Parathyroid adenoma (tissue), 2 donors: ENCODE measurements around the gene HAVCR1.
"Not testable (repeated sequence)": the region's sequence is repeated elsewhere in the genome, so short reads cannot be mapped to it uniquely, and the experiment has no call there.

ENCODE experiments used
- H2AFZ ChIP-seq: fragments of 300-600 bp; sonication (generic); one replicate; pipeline ENCODE4 v1.7.0; 2017; ENCODE audit warnings: antibody characterized with exemption, mild to moderate bottlenecking
- H3K27ac ChIP-seq: fragments of 300-600 bp; sonication (generic); one replicate; pipeline ENCODE4 v1.7.0; 2017
- H3K27me3 ChIP-seq: fragments of 300-600 bp; sonication (generic); one replicate; pipeline ENCODE4 v1.7.0; 2017; ENCODE audit warnings: low read length; ENCODE audit not compliant: control insufficient read depth, insufficient read depth
- H3K36me3 ChIP-seq: fragments of 300-600 bp; sonication (generic); one replicate; pipeline ENCODE4 v1.7.0; 2017; ENCODE audit warnings: low read length; ENCODE audit not compliant: control insufficient read depth, insufficient read depth
- H3K4me1 ChIP-seq: fragments of 300-600 bp; sonication (generic); one replicate; pipeline ENCODE4 v1.7.0; 2017; ENCODE audit warnings: control low read depth
- H3K4me2 ChIP-seq: fragments of 300-600 bp; sonication (generic); one replicate; pipeline ENCODE4 v1.7.0; 2017; ENCODE audit warnings: low read length
- H3K4me3 ChIP-seq: fragments of 300-600 bp; sonication (generic); one replicate; pipeline ENCODE4 v1.7.0; 2017; ENCODE audit warnings: low read depth, low read length
- H3K79me2 ChIP-seq: fragments of 300-600 bp; sonication (generic); one replicate; pipeline ENCODE4 v1.7.0; 2017; ENCODE audit warnings: control low read depth
- H3K9ac ChIP-seq: fragments of 300-600 bp; sonication (generic); one replicate; pipeline ENCODE4 v1.7.0; 2017; ENCODE audit warnings: mild to moderate bottlenecking
- H3K9me3 ChIP-seq: fragments of 300-600 bp; sonication (generic); one replicate; pipeline ENCODE4 v1.7.0; 2017; ENCODE audit warnings: low read length; ENCODE audit not compliant: control insufficient read depth
- CTCF ChIP-seq: fragments of 300-600 bp; sonication (generic); IDR thresholded peaks from one replicate; pipeline ENCODE4 v1.7.0; 2017; ENCODE audit warnings: antibody characterized with exemption, mild to moderate bottlenecking
- donor health status: primary hyperparathyroidism.

The HAVCR1 gene

DNA sequence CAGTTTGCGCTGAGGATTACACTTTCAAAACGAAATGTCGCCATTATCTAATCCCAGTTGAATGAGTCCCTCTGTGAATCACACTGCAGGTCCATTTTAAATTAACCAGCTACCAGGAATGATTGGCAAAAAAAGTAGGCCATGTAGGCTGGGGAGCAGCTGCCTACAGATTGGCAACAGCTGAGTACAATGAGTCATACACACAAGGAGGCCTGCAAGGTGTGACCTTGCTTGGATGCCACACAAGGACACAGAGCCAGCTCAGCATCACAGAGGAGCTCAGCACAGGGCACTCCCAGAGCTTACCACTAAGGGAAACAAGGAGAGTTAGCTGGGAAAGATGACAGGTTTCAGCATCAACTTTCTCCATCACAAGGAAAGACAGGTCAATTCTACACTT is 12.9 kb downstream of the HAVCR1 start:
- Histone ChIP-seq H3K4me1 (no peaks in the 10 kb centered on the region), H3K79me2 (no peaks in the 10 kb centered on the region), H3K4me2 (no peak overlapping the region), H2AFZ (no peak overlapping the region), H3K4me3 (no peak overlapping the region), H3K9me3 (no peaks in the 10 kb centered on the region), H3K9ac (no peak overlapping the region), H3K27ac (no peak overlapping the region), H3K27me3 (no peaks in the 10 kb centered on the region), H3K36me3 (no peaks in the 10 kb centered on the region)
- no peak for TF ChIP-seq CTCF

- Histone ChIP-seq H3K4me2 (no peak overlapping the region), H3K36me3 (no peaks in the 10 kb centered on the region), H3K79me2 (no peaks in the 10 kb centered on the region), H3K4me1 (no peaks in the 10 kb centered on the region), H2AFZ (no peak overlapping the region), H3K27me3 (no peaks in the 10 kb centered on the region), H3K4me3 (no peak overlapping the region), H3K27ac (no peak overlapping the region), H3K9ac (no peak overlapping the region), H3K9me3 (no peaks in the 10 kb centered on the region)
- TF ChIP-seq CTCF = no peak
These were observed 13.3 kb downstream of the HAVCR1 start for GRCh38 chr5:157045601-157046000.

DNA sequence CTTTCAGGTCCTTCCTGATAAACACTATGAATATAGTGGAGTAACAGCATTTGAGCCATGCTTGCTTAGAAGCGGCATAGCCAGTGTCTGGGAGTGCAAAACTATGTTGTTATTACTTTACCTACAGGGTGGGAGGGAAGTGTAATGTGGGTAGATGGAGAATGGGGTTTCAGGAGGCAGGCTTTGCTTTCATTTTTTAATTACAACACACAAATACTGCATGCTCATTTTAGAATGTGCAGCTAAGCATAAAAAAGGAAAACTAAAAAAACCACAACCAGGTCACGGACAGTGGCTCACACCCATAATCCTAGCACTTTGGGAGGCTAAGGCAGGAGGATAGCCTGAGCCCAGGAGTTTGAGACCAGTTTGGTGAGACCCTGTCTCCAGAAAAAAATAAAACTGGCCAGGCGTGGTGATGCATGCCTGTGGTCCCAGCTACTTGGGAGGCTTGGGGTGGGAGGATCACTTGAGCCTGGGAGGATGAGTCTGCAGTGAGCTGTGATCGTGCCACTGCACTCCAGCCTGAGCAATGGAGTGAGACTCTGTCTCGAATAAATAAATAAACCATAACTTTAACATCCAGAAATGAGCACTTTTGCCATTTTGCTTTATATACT is 20.2 kb downstream of the HAVCR1 start:
- H3K27ac ChIP-seq = no peak overlapping the region
- TF ChIP-seq CTCF = no peak
- H2AFZ ChIP-seq = no peak overlapping the region
- H3K4me2 ChIP-seq = no peak overlapping the region
- H3K36me3 ChIP-seq = no peaks in the 10 kb centered on the region
- no peaks in the 10 kb centered on the region for H3K79me2 ChIP-seq
- H3K9me3 ChIP-seq = no peaks in the 10 kb centered on the region
- no peaks in the 10 kb centered on the region for H3K4me1 ChIP-seq
- H3K4me3 ChIP-seq = no peak overlapping the region
- no peaks in the 10 kb centered on the region for H3K27me3 ChIP-seq
- H3K9ac ChIP-seq = no peak overlapping the region

DNA sequence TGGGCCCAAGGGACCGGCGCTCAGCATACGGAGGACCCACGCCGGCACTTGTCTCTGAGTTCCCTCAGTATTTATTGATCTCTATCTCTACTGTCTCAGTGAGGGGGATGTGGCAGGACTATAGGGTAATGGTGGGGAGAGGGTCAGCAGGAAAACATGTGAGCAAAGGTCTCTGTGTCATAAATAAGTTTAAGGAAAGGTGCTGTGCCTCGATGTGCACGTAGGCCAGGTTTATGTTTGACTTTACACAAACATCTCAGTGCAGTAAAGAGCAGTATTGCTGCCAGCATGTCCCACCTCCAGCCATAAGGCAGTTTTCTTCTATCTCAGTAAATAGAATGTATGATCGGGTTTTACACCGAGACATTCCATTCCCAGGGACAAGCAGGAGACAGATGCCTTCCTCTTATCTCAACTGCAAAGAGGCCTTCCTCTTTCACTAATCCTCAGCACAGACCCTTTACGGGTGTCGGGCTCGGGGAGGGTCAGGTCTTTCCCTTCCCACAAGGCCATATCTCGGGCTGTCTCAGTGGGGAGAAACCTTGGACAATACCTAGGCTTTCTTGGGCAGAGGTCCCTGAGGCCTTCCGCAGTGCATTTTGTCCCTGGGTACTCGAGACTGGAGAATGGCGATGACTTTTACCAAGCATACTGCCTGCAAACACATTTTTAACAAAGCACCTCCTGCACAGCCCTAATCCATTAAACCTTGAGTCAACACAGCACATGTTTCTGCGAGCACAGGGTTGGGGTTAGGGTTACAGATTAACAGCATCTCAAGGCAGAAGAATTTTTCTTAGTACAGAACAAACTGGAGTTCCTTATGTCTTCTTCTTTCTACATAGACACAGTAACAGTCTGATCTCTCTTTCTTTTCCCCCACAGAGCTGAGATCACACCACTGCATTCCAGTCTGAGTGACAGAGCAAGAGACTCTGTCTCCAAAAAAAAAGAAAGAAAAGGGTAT is 24.5 kb downstream of the HAVCR1 start:
- H3K9me3 ChIP-seq, H3K4me1 ChIP-seq, H3K79me2 ChIP-seq, H3K9ac ChIP-seq, H3K27ac ChIP-seq, H3K4me3 ChIP-seq, H2AFZ ChIP-seq, H3K27me3 ChIP-seq, H3K36me3 ChIP-seq, H3K4me2 ChIP-seq: not testable (repeated sequence)

DNA sequence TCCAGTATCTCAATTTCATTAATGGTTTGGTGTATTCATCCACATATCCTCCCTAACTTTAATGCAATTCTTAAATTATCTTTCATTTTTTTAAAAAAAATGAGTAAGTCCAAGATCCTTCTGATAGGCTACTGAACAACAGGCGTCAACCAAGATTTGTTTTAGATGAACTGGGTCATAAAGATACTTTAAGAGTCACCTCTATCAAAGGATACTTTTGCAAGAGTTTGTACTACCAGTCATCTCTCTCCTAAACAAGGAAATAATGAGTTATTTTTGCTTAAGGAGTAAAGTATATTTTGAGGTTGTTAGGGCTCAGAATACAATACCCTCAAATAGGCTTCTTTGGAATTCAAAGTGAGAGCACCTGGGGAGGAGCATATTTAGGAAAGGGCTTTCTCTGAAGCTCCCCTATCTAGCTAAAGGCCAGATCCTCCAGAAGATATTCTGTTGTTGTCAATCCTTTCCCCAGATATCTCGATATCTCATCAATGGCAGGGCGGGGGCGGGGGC is 25.8 kb downstream of the HAVCR1 start:
- Histone ChIP-seq H3K4me3 (no peak overlapping the region), H3K36me3 (no peaks in the 10 kb centered on the region), H3K9ac (no peak overlapping the region), H3K4me2 (no peak overlapping the region), H3K27me3 (no peaks in the 10 kb centered on the region), H2AFZ (no peak overlapping the region), H3K4me1 (no peaks in the 10 kb centered on the region), H3K9me3 (no peaks in the 10 kb centered on the region), H3K27ac (no peak overlapping the region), H3K79me2 (no peaks in the 10 kb centered on the region)
- TF ChIP-seq CTCF = no peak
